ENCODE results near the gene PADI6.

PADI6 gene

GRCh38 chr1:17429183-17429582 lies 57.2 kb downstream of the PADI6 start:
- TF ChIP-seq CTCF (conservative IDR thresholded peaks at IDR 0.05), result no peak
- H3K27ac ChIP-seq, result peak overlapping the region; percentile 56

GRCh38 chr1:17432412-17432811 lies 60.4 kb downstream of the PADI6 start:
- H3K27ac ChIP-seq, result no peak overlapping the region
- no peak for TF ChIP-seq CTCF (conservative IDR thresholded peaks at IDR 0.05)

GRCh38 chr1:17433261-17433660 lies 61.3 kb downstream of the PADI6 start:
- H3K27ac ChIP-seq, result peak overlapping the region; percentile 21; the same call in 1 of the 2 replicates
- no peak for TF ChIP-seq CTCF (conservative IDR thresholded peaks at IDR 0.05)

DNA sequence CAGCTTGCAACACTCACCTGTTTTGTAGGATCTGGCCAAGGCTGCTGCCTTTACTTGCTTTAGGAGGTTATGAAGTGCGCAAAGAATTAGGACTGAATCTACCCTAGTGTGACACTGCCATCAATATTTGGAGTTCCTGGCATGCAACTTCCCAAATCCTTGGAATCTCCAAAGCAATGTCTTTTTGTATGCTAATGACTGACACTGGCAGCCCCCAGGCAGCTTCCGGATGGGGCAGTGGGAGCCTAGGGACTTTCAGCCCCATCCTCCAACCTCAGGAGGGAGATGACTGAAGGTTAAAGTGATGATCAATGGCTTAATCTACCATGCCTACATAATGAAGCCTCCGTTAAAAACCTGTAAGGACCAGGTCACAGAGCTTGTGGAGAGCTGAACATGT lies 62.0 kb downstream of the PADI6 start:
- H3K27ac ChIP-seq, result peak overlapping the region; percentile 21; the same call in 1 of the 2 replicates

DNA sequence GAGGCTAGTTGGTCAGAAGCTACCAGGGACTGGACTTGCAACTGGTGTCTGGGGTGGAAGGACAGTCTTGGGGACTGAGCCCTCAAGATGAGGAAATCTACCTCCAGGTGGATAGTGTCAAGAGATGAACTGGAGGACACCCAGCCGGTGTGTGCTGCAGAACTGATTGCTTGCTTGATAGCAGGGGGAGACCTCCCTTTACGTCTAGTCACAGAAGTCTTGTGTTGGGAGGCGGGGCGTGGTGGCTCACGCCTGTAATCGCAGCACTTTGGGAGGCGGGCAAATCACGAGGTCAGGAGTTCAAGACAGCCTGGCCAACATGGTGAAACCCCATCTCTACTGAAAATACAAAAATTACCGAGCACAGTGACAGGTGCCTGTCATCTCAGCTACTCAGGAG lies 62.6 kb downstream of the PADI6 start:
- no peak for TF ChIP-seq CTCF (conservative IDR thresholded peaks at IDR 0.05)
- H3K27ac ChIP-seq, result no peak overlapping the region

More for the DNA sequence above, 62.0 kb downstream of the PADI6 start:
- TF ChIP-seq CTCF (conservative IDR thresholded peaks at IDR 0.05), result no peak

- no peak for TF ChIP-seq CTCF (conservative IDR thresholded peaks at IDR 0.05)
- peak overlapping the region; percentile 91 for H3K27ac ChIP-seq
These were observed 64.6 kb downstream of the PADI6 start for GRCh38 chr1:17436380-17437174.

DNA sequence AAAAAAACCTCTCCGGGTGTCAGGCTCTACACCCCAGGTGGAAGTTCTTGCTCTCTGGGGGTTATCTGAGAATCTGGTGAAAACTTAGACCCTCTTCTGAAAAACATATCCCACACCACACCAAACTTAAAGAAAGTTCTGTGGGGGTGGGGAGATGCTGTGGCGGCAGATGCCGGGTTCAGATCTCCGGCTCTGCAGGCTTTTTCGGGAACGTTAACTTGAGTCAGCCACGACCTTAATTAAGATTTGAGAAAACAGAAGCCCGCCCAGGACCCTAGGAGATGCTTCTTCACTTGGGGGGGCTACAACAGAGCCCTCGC lies 65.2 kb downstream of the PADI6 start:
- TF ChIP-seq CTCF (conservative IDR thresholded peaks at IDR 0.05), result no peak
- H3K27ac ChIP-seq, result peak overlapping the region; percentile 91

Data from VCaP (cell line).